Esophagus squamous epithelium (tissue), 4 donors: Measurements from ENCODE around the gene DNAJC1.

Experiments
- CTCF ChIP-seq, 6 experiments: fragments of 450-650 bp in 4 of 6; fragments of 200-600 bp in 2 of 6; sonication (generic) in 2 of 6; IDR thresholded peaks; one replicate each; pipeline ENCODE4 v1.5.1; 2016 to 2019; ENCODE audit warnings: antibody characterized with exemption in 6 of 6, mild to moderate bottlenecking in 4 of 6, moderate library complexity in 4 of 6
- POLR2A ChIP-seq, 4 donors: fragments of 450-650 bp; IDR thresholded peaks; one replicate each; pipeline ENCODE4 v1.6.1; 2017; ENCODE audit warnings: antibody characterized with exemption in 4 of 4, mild to moderate bottlenecking in 4 of 4, moderate library complexity in 3 of 4

- TF ChIP-seq CTCF (IDR thresholded peaks at IDR 0.05), result no peak
- no peak for TF ChIP-seq POLR2A (IDR thresholded peaks at IDR 0.05)
Measured at GRCh38 chr10:21831986-21832820, 171.3 kb downstream of the DNAJC1 start.
